ENCODE data around the gene RMRP. TPM values are rescaled to one million over a fixed set of nuclear protein-coding genes. Genes with fewer than 3 reads are reported as not detected.

Gene RMRP
- total and polyA plus RNA-seq, 2 experiments from 2014 or later: 15.3 to 8,626 TPM

DNA sequence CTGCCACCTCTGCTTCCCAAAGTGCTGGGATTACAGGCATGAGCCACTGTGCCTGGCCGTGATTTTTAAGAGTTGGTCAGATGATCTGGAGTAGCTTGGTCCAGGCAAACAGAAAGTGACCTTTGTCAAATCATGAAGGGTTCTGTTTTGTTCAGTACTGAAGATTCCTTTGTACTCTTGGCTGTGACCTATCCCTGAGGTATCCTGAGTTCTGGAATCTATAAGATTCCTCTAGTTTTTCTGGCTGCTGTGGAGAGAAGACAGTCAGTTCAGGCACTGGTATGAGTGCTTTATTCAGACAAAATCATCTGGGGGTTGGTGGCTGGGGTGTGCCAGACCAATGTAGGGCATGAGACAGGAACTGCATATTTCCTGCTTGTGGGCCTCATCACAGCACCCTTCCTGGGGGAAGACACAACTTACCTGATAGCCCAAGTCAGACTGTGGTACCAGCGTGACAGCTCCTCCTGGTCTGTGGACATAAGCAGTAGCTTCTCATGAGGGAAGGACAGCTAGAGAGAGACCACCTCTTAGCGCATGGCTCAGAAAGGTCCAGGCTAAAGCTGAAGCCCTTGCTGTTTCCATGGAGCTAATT is 4.0 kb upstream of the RMRP start:
- Histone ChIP-seq H3K4me3 (no peak overlapping the region), H3K27ac (ENCODE audit: low read depth) (no peak overlapping the region), H3K27me3 (ENCODE audit: insufficient read depth) (peaks cover 4% of the 10 kb centered on the region; the same call in 1 of the 2 replicates), H3F3A (replicated peaks; ENCODE audit: low read depth) (peaks cover 25% of the 10 kb centered on the region; the same call in 1 of the 2 replicates), H3K9me2 (ENCODE audit: insufficient read depth) (no peaks in the 10 kb centered on the region), H3K4me1 (ENCODE audit: insufficient read depth) (peaks cover 23% of the 10 kb centered on the region), H2AFZ (no peak overlapping the region), H3K4me2 (no peak overlapping the region), H3K36me3 (ENCODE audit: insufficient read depth) (peaks cover 8% of the 10 kb centered on the region; the same call in 1 of the 2 replicates), H3K79me2 (replicated peaks; ENCODE audit: insufficient read depth) (peaks cover 8% of the 10 kb centered on the region; the same call in 1 of the 2 replicates), H4K20me1 (replicated peaks; ENCODE audit: insufficient read depth) (no peaks in the 10 kb centered on the region; the same call in 1 of the 2 replicates)
- TF ChIP-seq NANOG (IDR thresholded peaks at IDR 0.05; ENCODE audit: borderline replicate concordance) (no peak), ZNF114 (CRISPR knock-in tag; IDR thresholded peaks at IDR 0.05) (no peak), STAT1 (IDR thresholded peaks at IDR 0.05; ENCODE audit: unreplicated experiment) (no peak), POLR2AphosphoS5 (IDR thresholded peaks at IDR 0.05; ENCODE audit: low read depth) (no peak), CREB1 (CRISPR knock-in tag; IDR thresholded peaks at IDR 0.05; ENCODE audit: low read depth) (no peak), EZH2 (IDR thresholded peaks at IDR 0.05; ENCODE audit: low read depth, unreplicated experiment) (no peak), JUNB (IDR thresholded peaks at IDR 0.05; ENCODE audit: unreplicated experiment) (no peak), EZH2phosphoT487 (IDR thresholded peaks at IDR 0.05; ENCODE audit: unreplicated experiment) (no peak), ZNF331 (CRISPR knock-in tag; IDR thresholded peaks at IDR 0.05; ENCODE audit: low read depth) (no peak)
- TF ChIP-seq, protein P1, sequence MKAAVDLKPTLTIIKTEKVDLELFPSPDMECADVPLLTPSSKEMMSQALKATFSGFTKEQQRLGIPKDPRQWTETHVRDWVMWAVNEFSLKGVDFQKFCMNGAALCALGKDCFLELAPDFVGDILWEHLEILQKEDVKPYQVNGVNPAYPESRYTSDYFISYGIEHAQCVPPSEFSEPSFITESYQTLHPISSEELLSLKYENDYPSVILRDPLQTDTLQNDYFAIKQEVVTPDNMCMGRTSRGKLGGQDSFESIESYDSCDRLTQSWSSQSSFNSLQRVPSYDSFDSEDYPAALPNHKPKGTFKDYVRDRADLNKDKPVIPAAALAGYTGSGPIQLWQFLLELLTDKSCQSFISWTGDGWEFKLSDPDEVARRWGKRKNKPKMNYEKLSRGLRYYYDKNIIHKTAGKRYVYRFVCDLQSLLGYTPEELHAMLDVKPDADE (IDR thresholded peaks at IDR 0.05): no peak
- TF ChIP-seq, protein P2, sequence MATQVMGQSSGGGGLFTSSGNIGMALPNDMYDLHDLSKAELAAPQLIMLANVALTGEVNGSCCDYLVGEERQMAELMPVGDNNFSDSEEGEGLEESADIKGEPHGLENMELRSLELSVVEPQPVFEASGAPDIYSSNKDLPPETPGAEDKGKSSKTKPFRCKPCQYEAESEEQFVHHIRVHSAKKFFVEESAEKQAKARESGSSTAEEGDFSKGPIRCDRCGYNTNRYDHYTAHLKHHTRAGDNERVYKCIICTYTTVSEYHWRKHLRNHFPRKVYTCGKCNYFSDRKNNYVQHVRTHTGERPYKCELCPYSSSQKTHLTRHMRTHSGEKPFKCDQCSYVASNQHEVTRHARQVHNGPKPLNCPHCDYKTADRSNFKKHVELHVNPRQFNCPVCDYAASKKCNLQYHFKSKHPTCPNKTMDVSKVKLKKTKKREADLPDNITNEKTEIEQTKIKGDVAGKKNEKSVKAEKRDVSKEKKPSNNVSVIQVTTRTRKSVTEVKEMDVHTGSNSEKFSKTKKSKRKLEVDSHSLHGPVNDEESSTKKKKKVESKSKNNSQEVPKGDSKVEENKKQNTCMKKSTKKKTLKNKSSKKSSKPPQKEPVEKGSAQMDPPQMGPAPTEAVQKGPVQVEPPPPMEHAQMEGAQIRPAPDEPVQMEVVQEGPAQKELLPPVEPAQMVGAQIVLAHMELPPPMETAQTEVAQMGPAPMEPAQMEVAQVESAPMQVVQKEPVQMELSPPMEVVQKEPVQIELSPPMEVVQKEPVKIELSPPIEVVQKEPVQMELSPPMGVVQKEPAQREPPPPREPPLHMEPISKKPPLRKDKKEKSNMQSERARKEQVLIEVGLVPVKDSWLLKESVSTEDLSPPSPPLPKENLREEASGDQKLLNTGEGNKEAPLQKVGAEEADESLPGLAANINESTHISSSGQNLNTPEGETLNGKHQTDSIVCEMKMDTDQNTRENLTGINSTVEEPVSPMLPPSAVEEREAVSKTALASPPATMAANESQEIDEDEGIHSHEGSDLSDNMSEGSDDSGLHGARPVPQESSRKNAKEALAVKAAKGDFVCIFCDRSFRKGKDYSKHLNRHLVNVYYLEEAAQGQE (IDR thresholded peaks at IDR 0.05; ENCODE audit: unreplicated experiment): no peak
- TF ChIP-seq, protein P3, sequence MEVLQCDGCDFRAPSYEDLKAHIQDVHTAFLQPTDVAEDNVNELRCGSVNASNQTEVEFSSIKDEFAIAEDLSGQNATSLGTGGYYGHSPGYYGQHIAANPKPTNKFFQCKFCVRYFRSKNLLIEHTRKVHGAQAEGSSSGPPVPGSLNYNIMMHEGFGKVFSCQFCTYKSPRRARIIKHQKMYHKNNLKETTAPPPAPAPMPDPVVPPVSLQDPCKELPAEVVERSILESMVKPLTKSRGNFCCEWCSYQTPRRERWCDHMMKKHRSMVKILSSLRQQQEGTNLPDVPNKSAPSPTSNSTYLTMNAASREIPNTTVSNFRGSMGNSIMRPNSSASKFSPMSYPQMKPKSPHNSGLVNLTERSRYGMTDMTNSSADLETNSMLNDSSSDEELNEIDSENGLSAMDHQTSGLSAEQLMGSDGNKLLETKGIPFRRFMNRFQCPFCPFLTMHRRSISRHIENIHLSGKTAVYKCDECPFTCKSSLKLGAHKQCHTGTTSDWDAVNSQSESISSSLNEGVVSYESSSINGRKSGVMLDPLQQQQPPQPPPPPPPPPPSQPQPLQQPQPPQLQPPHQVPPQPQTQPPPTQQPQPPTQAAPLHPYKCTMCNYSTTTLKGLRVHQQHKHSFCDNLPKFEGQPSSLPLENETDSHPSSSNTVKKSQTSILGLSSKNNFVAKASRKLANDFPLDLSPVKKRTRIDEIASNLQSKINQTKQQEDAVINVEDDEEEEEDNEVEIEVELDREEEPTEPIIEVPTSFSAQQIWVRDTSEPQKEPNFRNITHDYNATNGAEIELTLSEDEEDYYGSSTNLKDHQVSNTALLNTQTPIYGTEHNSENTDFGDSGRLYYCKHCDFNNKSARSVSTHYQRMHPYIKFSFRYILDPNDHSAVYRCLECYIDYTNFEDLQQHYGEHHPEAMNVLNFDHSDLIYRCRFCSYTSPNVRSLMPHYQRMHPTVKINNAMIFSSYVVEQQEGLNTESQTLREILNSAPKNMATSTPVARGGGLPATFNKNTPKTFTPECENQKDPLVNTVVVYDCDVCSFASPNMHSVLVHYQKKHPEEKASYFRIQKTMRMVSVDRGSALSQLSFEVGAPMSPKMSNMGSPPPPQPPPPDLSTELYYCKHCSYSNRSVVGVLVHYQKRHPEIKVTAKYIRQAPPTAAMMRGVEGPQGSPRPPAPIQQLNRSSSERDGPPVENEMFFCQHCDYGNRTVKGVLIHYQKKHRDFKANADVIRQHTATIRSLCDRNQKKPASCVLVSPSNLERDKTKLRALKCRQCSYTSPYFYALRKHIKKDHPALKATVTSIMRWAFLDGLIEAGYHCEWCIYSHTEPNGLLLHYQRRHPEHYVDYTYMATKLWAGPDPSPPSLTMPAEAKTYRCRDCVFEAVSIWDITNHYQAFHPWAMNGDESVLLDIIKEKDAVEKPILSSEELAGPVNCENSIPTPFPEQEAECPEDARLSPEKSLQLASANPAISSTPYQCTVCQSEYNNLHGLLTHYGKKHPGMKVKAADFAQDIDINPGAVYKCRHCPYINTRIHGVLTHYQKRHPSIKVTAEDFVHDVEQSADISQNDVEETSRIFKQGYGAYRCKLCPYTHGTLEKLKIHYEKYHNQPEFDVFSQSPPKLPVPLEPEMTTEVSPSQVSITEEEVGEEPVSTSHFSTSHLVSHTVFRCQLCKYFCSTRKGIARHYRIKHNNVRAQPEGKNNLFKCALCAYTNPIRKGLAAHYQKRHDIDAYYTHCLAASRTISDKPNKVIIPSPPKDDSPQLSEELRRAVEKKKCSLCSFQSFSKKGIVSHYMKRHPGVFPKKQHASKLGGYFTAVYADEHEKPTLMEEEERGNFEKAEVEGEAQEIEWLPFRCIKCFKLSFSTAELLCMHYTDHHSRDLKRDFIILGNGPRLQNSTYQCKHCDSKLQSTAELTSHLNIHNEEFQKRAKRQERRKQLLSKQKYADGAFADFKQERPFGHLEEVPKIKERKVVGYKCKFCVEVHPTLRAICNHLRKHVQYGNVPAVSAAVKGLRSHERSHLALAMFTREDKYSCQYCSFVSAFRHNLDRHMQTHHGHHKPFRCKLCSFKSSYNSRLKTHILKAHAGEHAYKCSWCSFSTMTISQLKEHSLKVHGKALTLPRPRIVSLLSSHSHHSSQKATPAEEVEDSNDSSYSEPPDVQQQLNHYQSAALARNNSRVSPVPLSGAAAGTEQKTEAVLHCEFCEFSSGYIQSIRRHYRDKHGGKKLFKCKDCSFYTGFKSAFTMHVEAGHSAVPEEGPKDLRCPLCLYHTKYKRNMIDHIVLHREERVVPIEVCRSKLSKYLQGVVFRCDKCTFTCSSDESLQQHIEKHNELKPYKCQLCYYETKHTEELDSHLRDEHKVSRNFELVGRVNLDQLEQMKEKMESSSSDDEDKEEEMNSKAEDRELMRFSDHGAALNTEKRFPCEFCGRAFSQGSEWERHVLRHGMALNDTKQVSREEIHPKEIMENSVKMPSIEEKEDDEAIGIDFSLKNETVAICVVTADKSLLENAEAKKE (CRISPR knock-in tag; IDR thresholded peaks at IDR 0.05): no peak
- TF ChIP-seq, protein P4, sequence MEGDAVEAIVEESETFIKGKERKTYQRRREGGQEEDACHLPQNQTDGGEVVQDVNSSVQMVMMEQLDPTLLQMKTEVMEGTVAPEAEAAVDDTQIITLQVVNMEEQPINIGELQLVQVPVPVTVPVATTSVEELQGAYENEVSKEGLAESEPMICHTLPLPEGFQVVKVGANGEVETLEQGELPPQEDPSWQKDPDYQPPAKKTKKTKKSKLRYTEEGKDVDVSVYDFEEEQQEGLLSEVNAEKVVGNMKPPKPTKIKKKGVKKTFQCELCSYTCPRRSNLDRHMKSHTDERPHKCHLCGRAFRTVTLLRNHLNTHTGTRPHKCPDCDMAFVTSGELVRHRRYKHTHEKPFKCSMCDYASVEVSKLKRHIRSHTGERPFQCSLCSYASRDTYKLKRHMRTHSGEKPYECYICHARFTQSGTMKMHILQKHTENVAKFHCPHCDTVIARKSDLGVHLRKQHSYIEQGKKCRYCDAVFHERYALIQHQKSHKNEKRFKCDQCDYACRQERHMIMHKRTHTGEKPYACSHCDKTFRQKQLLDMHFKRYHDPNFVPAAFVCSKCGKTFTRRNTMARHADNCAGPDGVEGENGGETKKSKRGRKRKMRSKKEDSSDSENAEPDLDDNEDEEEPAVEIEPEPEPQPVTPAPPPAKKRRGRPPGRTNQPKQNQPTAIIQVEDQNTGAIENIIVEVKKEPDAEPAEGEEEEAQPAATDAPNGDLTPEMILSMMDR (conservative IDR thresholded peaks at IDR 0.05; ENCODE audit: low read depth in 2 of 2): no peak
- peaks cover 49% of the 10 kb centered on the region for H3K36me3 Mint-ChIP-seq (ENCODE audit: low read depth)
- peak overlapping the region; percentile 58; the same call in 1 of the 2 replicates for H3K27ac Mint-ChIP-seq
- H3K27me3 Mint-ChIP-seq (ENCODE audit: insufficient read depth, low read depth, poor library complexity): peaks cover 29% of the 10 kb centered on the region
- ATAC-seq (no peak), DNase-seq (ENCODE audit: low spot score) (no peak)
- peaks cover 49% of the 10 kb centered on the region for H3K4me1 Mint-ChIP-seq
- H3K9me3 Mint-ChIP-seq: peaks cover 3% of the 10 kb centered on the region
- no peak overlapping the region; the same call in 2 of the 3 replicates for H3K4me3 Mint-ChIP-seq
